HUES48 (cell line): ENCODE measurements around the gene OR56A5.
"Not testable (repeated sequence)": the region's sequence is repeated elsewhere in the genome, so short reads cannot be mapped to it uniquely, and the experiment has no call there.

ENCODE experiments used
- H3K27ac ChIP-seq: one replicate; pipeline ENCODE4 v1.7.0; 2013; ENCODE audit warnings: low read depth, low read length, inconsistent platforms
- H3K27me3 ChIP-seq: 2 replicates; pipeline ENCODE4 v1.6.1; 2013; ENCODE audit warnings: mild to moderate bottlenecking, low read length; ENCODE audit not compliant: control insufficient read depth, insufficient read depth
- H3K36me3 ChIP-seq: 2 replicates; pipeline ENCODE4 v1.6.1; 2013; ENCODE audit warnings: low read length; ENCODE audit not compliant: control insufficient read depth, insufficient read depth
- H3K4me1 ChIP-seq: 2 replicates; pipeline ENCODE4 v1.6.1; 2013; ENCODE audit warnings: mild to moderate bottlenecking, low read length; ENCODE audit not compliant: control insufficient read depth, insufficient read depth
- H3K4me3 ChIP-seq: 2 replicates; pipeline ENCODE4 v1.5.1; 2013; ENCODE audit warnings: mild to moderate bottlenecking, low read depth, low read length
- H3K9ac ChIP-seq: 2 replicates; pipeline ENCODE4 v1.6.1; 2013; ENCODE audit warnings: mild to moderate bottlenecking, low read depth, low read length, moderate library complexity
- H3K9me3 ChIP-seq: 2 replicates; pipeline ENCODE4 v1.6.1; 2013; ENCODE audit warnings: low read length; ENCODE audit not compliant: control insufficient read depth, insufficient read depth

OR56A5 gene

GRCh38 chr11:5983443-5983842, 15.1 kb upstream of the OR56A5 start:
- Histone ChIP-seq H3K9me3 (no peaks in the 10 kb centered on the region), H3K4me3 (no peak overlapping the region), H3K9ac (no peak overlapping the region), H3K36me3 (no peaks in the 10 kb centered on the region), H3K27ac (no peak overlapping the region), H3K27me3 (no peaks in the 10 kb centered on the region), H3K4me1 (no peaks in the 10 kb centered on the region)

GRCh38 chr11:5973530-5973929, 5.2 kb upstream of the OR56A5 start:
- Histone ChIP-seq H3K27ac (no peak overlapping the region), H3K27me3 (no peaks in the 10 kb centered on the region), H3K36me3 (no peaks in the 10 kb centered on the region), H3K4me3 (no peak overlapping the region), H3K4me1 (no peaks in the 10 kb centered on the region), H3K9me3 (no peaks in the 10 kb centered on the region), H3K9ac (no peak overlapping the region)

- no peaks in the 10 kb centered on the region for H3K36me3 ChIP-seq
- no peak overlapping the region for H3K27ac ChIP-seq
- no peak overlapping the region for H3K9ac ChIP-seq
- peaks cover 7% of the 10 kb centered on the region; the same call in 1 of the 2 replicates for H3K9me3 ChIP-seq
- no peaks in the 10 kb centered on the region for H3K4me1 ChIP-seq
- H3K27me3 ChIP-seq, result no peaks in the 10 kb centered on the region
- no peak overlapping the region for H3K4me3 ChIP-seq
These were observed 586 bp downstream of the OR56A5 start for GRCh38 chr11:5967708-5968107.

GRCh38 chr11:5966958-5967357, 1.3 kb downstream of the OR56A5 start:
- H3K36me3 ChIP-seq, result no peaks in the 10 kb centered on the region
- no peak overlapping the region for H3K9ac ChIP-seq
- peaks cover 7% of the 10 kb centered on the region; the same call in 1 of the 2 replicates for H3K9me3 ChIP-seq
- no peak overlapping the region for H3K27ac ChIP-seq
- H3K27me3 ChIP-seq, result no peaks in the 10 kb centered on the region
- H3K4me1 ChIP-seq, result no peaks in the 10 kb centered on the region
- no peak overlapping the region for H3K4me3 ChIP-seq

- not testable (repeated sequence) for H3K9ac ChIP-seq, H3K4me3 ChIP-seq, H3K27me3 ChIP-seq, H3K36me3 ChIP-seq, H3K27ac ChIP-seq, H3K4me1 ChIP-seq
- peaks cover 17% of the 10 kb centered on the region for H3K9me3 ChIP-seq
These were observed 7.5 kb downstream of the OR56A5 start for GRCh38 chr11:5960704-5961320.

- peaks cover 7% of the 10 kb centered on the region for H3K9me3 ChIP-seq
- no peak overlapping the region for H3K9ac ChIP-seq
- H3K4me1 ChIP-seq, result no peaks in the 10 kb centered on the region
- no peaks in the 10 kb centered on the region for H3K36me3 ChIP-seq
- H3K27ac ChIP-seq, result no peak overlapping the region
- H3K27me3 ChIP-seq, result no peaks in the 10 kb centered on the region
- no peak overlapping the region for H3K4me3 ChIP-seq
These were observed 12.7 kb downstream of the OR56A5 start for GRCh38 chr11:5955586-5955985.

GRCh38 chr11:5941951-5942350, 26.3 kb downstream of the OR56A5 start, which contains the start of gene OR56A3:
TSS of gene OR56A3 (plus strand) at chr11:5942251. CDS start at chr11:5947347, 5,096 bp downstream.
- H3K4me1 ChIP-seq, result no peaks in the 10 kb centered on the region
- H3K27ac ChIP-seq, result no peak within 1 kb of the TSS
- no peak within 1 kb of the TSS for H3K9ac ChIP-seq
- H3K27me3 ChIP-seq, result no peaks in the 10 kb centered on the region
- H3K9me3 ChIP-seq, result peaks cover 10% of the 10 kb centered on the region
- no peak within 1 kb of the TSS for H3K4me3 ChIP-seq
- no peaks in the 10 kb centered on the region for H3K36me3 ChIP-seq

- Histone ChIP-seq H3K27ac (no peak overlapping the region), H3K4me1 (no peaks in the 10 kb centered on the region), H3K36me3 (no peaks in the 10 kb centered on the region), H3K27me3 (no peaks in the 10 kb centered on the region), H3K9ac (no peak overlapping the region), H3K4me3 (no peak overlapping the region), H3K9me3 (peaks cover 15% of the 10 kb centered on the region)
These were observed 27.5 kb downstream of the OR56A5 start for GRCh38 chr11:5940748-5941147.

- peaks cover 15% of the 10 kb centered on the region for H3K9me3 ChIP-seq
- H3K36me3 ChIP-seq, result no peaks in the 10 kb centered on the region
- no peak overlapping the region for H3K9ac ChIP-seq
- H3K27ac ChIP-seq, result no peak overlapping the region
- no peak overlapping the region for H3K4me3 ChIP-seq
- H3K27me3 ChIP-seq, result no peaks in the 10 kb centered on the region
- H3K4me1 ChIP-seq, result no peaks in the 10 kb centered on the region
These were observed 29.7 kb downstream of the OR56A5 start for GRCh38 chr11:5938603-5938965.

- Histone ChIP-seq H3K27me3 (no peaks in the 10 kb centered on the region), H3K9ac (no peak overlapping the region), H3K9me3 (peaks cover 18% of the 10 kb centered on the region), H3K36me3 (no peaks in the 10 kb centered on the region), H3K27ac (no peak overlapping the region), H3K4me1 (no peaks in the 10 kb centered on the region), H3K4me3 (no peak overlapping the region)
These were observed 30.3 kb downstream of the OR56A5 start for GRCh38 chr11:5937868-5938602.

GRCh38 chr11:5933116-5933515, 35.2 kb downstream of the OR56A5 start:
- Histone ChIP-seq H3K4me1 (no peaks in the 10 kb centered on the region), H3K9ac (no peak overlapping the region), H3K4me3 (no peak overlapping the region), H3K36me3 (no peaks in the 10 kb centered on the region), H3K27me3 (no peaks in the 10 kb centered on the region), H3K9me3 (peaks cover 29% of the 10 kb centered on the region), H3K27ac (no peak overlapping the region)
